GM19035 (cell line): Measurements from ENCODE around the gene SLX4IP.

Experiments
- ATAC-seq: cut with Tn5 transposase; IDR thresholded peaks from one replicate; pipeline ENCODE4 v1.9.1; 2021; ENCODE audit not compliant: unreplicated experiment

SLX4IP gene

GRCh38 chr20:10658876-10659632 is 223.9 kb downstream of the SLX4IP start:
- no peak for ATAC-seq

- ATAC-seq: no peak
Observed at GRCh38 chr20:10659651-10660601, 224.8 kb downstream of the SLX4IP start.

GRCh38 chr20:10660661-10661060 is 225.6 kb downstream of the SLX4IP start:
- ATAC-seq: no peak

GRCh38 chr20:10661261-10661660 is 226.2 kb downstream of the SLX4IP start:
- ATAC-seq: no peak

- no peak for ATAC-seq
Observed at GRCh38 chr20:10662151-10662550, 227.0 kb downstream of the SLX4IP start.

- no peak for ATAC-seq
Observed at GRCh38 chr20:10662661-10663458, 227.8 kb downstream of the SLX4IP start.

GRCh38 chr20:10663756-10664155 is 228.7 kb downstream of the SLX4IP start:
- ATAC-seq: no peak

- ATAC-seq: no peak
Observed at GRCh38 chr20:10665027-10665561, 230.0 kb downstream of the SLX4IP start.

- ATAC-seq: no peak
Observed at GRCh38 chr20:10665791-10666190, 230.7 kb downstream of the SLX4IP start.

GRCh38 chr20:10666221-10667076 is 231.3 kb downstream of the SLX4IP start:
- ATAC-seq: no peak

GRCh38 chr20:10667077-10667401 is 231.9 kb downstream of the SLX4IP start:
- ATAC-seq: no peak

- ATAC-seq: no peak
Observed at GRCh38 chr20:10667560-10668167, 232.6 kb downstream of the SLX4IP start.

- no peak for ATAC-seq
Observed at GRCh38 chr20:10668677-10669368, 233.7 kb downstream of the SLX4IP start.

- no peak for ATAC-seq
Observed at GRCh38 chr20:10669843-10670446, 234.8 kb downstream of the SLX4IP start.

GRCh38 chr20:10670501-10671220 is 235.6 kb downstream of the SLX4IP start:
- peak; percentile 19 for ATAC-seq

- peak; percentile 20 for ATAC-seq
Observed at GRCh38 chr20:10671221-10671918, 236.3 kb downstream of the SLX4IP start.

- no peak for ATAC-seq
Observed at GRCh38 chr20:10671919-10672623, 237.0 kb downstream of the SLX4IP start.
